HG03039 (cell line): ENCODE measurements around the gene SMAD9.

Source experiments
- ATAC-seq: cut with Tn5 transposase; IDR thresholded peaks from one replicate; pipeline ENCODE4 v1.9.1; 2021; ENCODE audit warnings: mild to moderate bottlenecking, moderate library complexity; ENCODE audit not compliant: unreplicated experiment

Gene SMAD9

GRCh38 chr13:36870050-36870692 is 49.9 kb downstream of the SMAD9 start:
- no peak for ATAC-seq

GRCh38 chr13:36866232-36866631 is 53.8 kb downstream of the SMAD9 start:
- no peak for ATAC-seq

GRCh38 chr13:36865265-36865664 is 54.8 kb downstream of the SMAD9 start:
- no peak for ATAC-seq

- no peak for ATAC-seq
These were observed 57.3 kb downstream of the SMAD9 start for GRCh38 chr13:36862722-36863121.

- ATAC-seq: no peak
These were observed 57.9 kb downstream of the SMAD9 start for GRCh38 chr13:36862002-36862685.

- no peak for ATAC-seq
These were observed 60.8 kb downstream of the SMAD9 start for GRCh38 chr13:36859259-36859658.

GRCh38 chr13:36858290-36858689 is 61.7 kb downstream of the SMAD9 start:
- no peak for ATAC-seq

- no peak for ATAC-seq
These were observed 62.8 kb downstream of the SMAD9 start for GRCh38 chr13:36857253-36857652.

GRCh38 chr13:36850790-36851438 is 69.1 kb downstream of the SMAD9 start:
- no peak for ATAC-seq

- no peak for ATAC-seq
These were observed 71.6 kb downstream of the SMAD9 start for GRCh38 chr13:36848199-36848982.

- no peak for ATAC-seq
These were observed 72.4 kb downstream of the SMAD9 start for GRCh38 chr13:36847606-36848005.

GRCh38 chr13:36841391-36841790 is 78.6 kb downstream of the SMAD9 start:
- ATAC-seq: no peak

- no peak for ATAC-seq
These were observed 79.3 kb downstream of the SMAD9 start for GRCh38 chr13:36840718-36841250.

GRCh38 chr13:36839981-36840380 is 80.1 kb downstream of the SMAD9 start:
- no peak for ATAC-seq

GRCh38 chr13:36839281-36839680 is 80.8 kb downstream of the SMAD9 start:
- no peak for ATAC-seq

GRCh38 chr13:36837354-36838092 is 82.5 kb downstream of the SMAD9 start:
- ATAC-seq: no peak

GRCh38 chr13:36834299-36834698 is 85.7 kb downstream of the SMAD9 start:
- no peak for ATAC-seq

GRCh38 chr13:36831291-36831690 is 88.7 kb downstream of the SMAD9 start:
- no peak for ATAC-seq

- no peak for ATAC-seq
These were observed 90.3 kb downstream of the SMAD9 start for GRCh38 chr13:36829753-36830152.

GRCh38 chr13:36822785-36823184 is 97.3 kb downstream of the SMAD9 start:
- ATAC-seq: no peak
